DMS53 treated with DMSO at 0.1 percent for 48 hours (cell line): ENCODE results near the gene TACC2.
A peak's percentile ranks its signal among the peaks of the same experiment; 100 is the strongest.

Experiments
- DNase-seq: peaks from one replicate; lab custom pipeline; 2025; ENCODE audit not compliant: unreplicated experiment; lab: John Stamatoyannopoulos, UW

Gene TACC2

GRCh38 chr10:122142641-122143237 lies 153.8 kb downstream of the TACC2 start:
- DNase-seq, result no peak

- DNase-seq, result peak; percentile 50
These were observed 154.4 kb downstream of the TACC2 start for GRCh38 chr10:122143238-122143841.

- no peak for DNase-seq
These were observed 155.2 kb downstream of the TACC2 start for GRCh38 chr10:122144199-122144598.

GRCh38 chr10:122145113-122145512 lies 156.2 kb downstream of the TACC2 start:
- no peak for DNase-seq

- DNase-seq, result no peak
These were observed 158.7 kb downstream of the TACC2 start for GRCh38 chr10:122147663-122148062.

- no peak for DNase-seq
These were observed 160.1 kb downstream of the TACC2 start for GRCh38 chr10:122148876-122149560.

GRCh38 chr10:122149561-122150505 lies 160.9 kb downstream of the TACC2 start:
- DNase-seq, result no peak

- DNase-seq, result no peak
These were observed 162.2 kb downstream of the TACC2 start for GRCh38 chr10:122151121-122151694.

GRCh38 chr10:122152544-122152943 lies 163.6 kb downstream of the TACC2 start:
- DNase-seq, result no peak

GRCh38 chr10:122154031-122154544 lies 165.1 kb downstream of the TACC2 start:
- no peak for DNase-seq

GRCh38 chr10:122154545-122155366 lies 165.8 kb downstream of the TACC2 start:
- no peak for DNase-seq

- no peak for DNase-seq
These were observed 168.5 kb downstream of the TACC2 start for GRCh38 chr10:122157451-122157850.

GRCh38 chr10:122158362-122158761 lies 169.4 kb downstream of the TACC2 start:
- DNase-seq, result no peak

GRCh38 chr10:122159141-122159970 lies 170.4 kb downstream of the TACC2 start:
- no peak for DNase-seq

- no peak for DNase-seq
These were observed 172.8 kb downstream of the TACC2 start for GRCh38 chr10:122161795-122162194.

- DNase-seq, result no peak
These were observed 173.8 kb downstream of the TACC2 start for GRCh38 chr10:122162671-122163173.

- DNase-seq, result no peak
These were observed 174.4 kb downstream of the TACC2 start for GRCh38 chr10:122163174-122164022.
